IMR-90 (cell line): ENCODE data around the gene ANTXR2. TPM values are rescaled to one million over a fixed set of nuclear protein-coding genes. Genes with fewer than 3 reads are reported as not detected.

Experiments
- ATAC-seq: fragments of 200-7000 bp; cut with Tn5 transposase; 2 replicates; pipeline ENCODE4 v1.9.1; 2020; ENCODE audit warnings: low read depth, mild to moderate bottlenecking, moderate library complexity
- BruUV-seq: library from RNA; stranded (reverse); fragments of 400-500 nt; replicated peaks from 2 replicates; lab custom pipeline; 2021; lab: Mats Ljungman, UMichigan
- CTCF ChIA-PET: fragments of 300-600 bp; formaldehyde crosslinking; extraction: SDS; loops from one replicate; lab custom pipeline; 2021; ENCODE audit warnings: antibody characterized with exemption; lab: Yijun Ruan, JAX
- POLR2A ChIA-PET: fragments of 300-600 bp; sonication (Branson Sonifier 250); formaldehyde crosslinking; loops from one replicate; lab custom pipeline; 2022; ENCODE audit warnings: antibody characterized with exemption; ENCODE audit not compliant: unreplicated experiment; lab: Charles Lee
- DNase-seq: peaks from one replicate; pipeline ENCODE4 v3.0.0; 2013
- H2AFZ ChIP-seq: replicated peaks from 2 replicates; pipeline ENCODE3; 2013; ENCODE audit warnings: low read length, mild to moderate bottlenecking; ENCODE audit not compliant: poor library complexity
- H2AK5ac ChIP-seq: 2 replicates; pipeline ENCODE4 v1.6.1; 2013; ENCODE audit warnings: low read depth, low read length, inconsistent platforms
- H2AK9ac ChIP-seq: replicated peaks from 2 replicates; pipeline ENCODE3; 2013; ENCODE audit warnings: mild to moderate bottlenecking, low read depth, low read length, moderate library complexity; ENCODE audit not compliant: poor library complexity
- H2BK120ac ChIP-seq: 2 replicates; pipeline ENCODE4 v1.6.1; 2013; ENCODE audit warnings: low read depth, low read length, inconsistent platforms
- H2BK15ac ChIP-seq: 3 replicates; pipeline ENCODE4 v1.6.1; 2013; ENCODE audit warnings: low read depth, low read length, inconsistent platforms
- H2BK20ac ChIP-seq: 2 replicates; pipeline ENCODE4 v1.6.1; 2013; ENCODE audit warnings: low read depth, mild to moderate bottlenecking, inconsistent platforms, low read length, moderate library complexity
- H2BK5ac ChIP-seq: 2 replicates; pipeline ENCODE4 v1.6.1; 2013; ENCODE audit warnings: mild to moderate bottlenecking, low read depth, low read length, inconsistent platforms; ENCODE audit not compliant: poor library complexity, severe bottlenecking
- H3K14ac ChIP-seq: replicated peaks from 2 replicates; pipeline ENCODE4 v1.6.1; 2013; ENCODE audit warnings: low read depth, low read length, inconsistent platforms
- H3K18ac ChIP-seq: 2 replicates; pipeline ENCODE4 v1.6.1; 2013; ENCODE audit warnings: low read depth, low read length, control low read depth
- H3K23ac ChIP-seq: 2 replicates; pipeline ENCODE4 v1.6.1; 2013; ENCODE audit warnings: low read depth, low read length, inconsistent platforms
- H3K27ac ChIP-seq: 2 replicates; pipeline ENCODE4 v1.5.1; 2013; ENCODE audit warnings: mild to moderate bottlenecking, control low read depth, low read length; ENCODE audit not compliant: insufficient read depth
- H3K27me3 ChIP-seq: 2 replicates; pipeline ENCODE4 v1.6.1; 2013; ENCODE audit warnings: low read length; ENCODE audit not compliant: control insufficient read depth, insufficient read depth
- H3K36me3 ChIP-seq: 2 replicates; pipeline ENCODE4 v1.6.1; 2013; ENCODE audit warnings: low read length, mixed read lengths; ENCODE audit not compliant: control insufficient read depth, insufficient read depth
- H3K4ac ChIP-seq: 2 replicates; pipeline ENCODE4 v1.6.1; 2013; ENCODE audit warnings: low read depth, low read length, inconsistent platforms
- H3K4me1 ChIP-seq: 2 replicates; pipeline ENCODE4 v1.6.1; 2013; ENCODE audit warnings: low read length, mixed read lengths; ENCODE audit not compliant: control insufficient read depth, insufficient read depth
- H3K4me2 ChIP-seq: 2 replicates; pipeline ENCODE4 v1.6.1; 2013; ENCODE audit warnings: low read depth, mild to moderate bottlenecking, control low read depth, low read length, moderate library complexity
- H3K4me3 ChIP-seq: 2 replicates; pipeline ENCODE4 v1.5.1; 2013; ENCODE audit warnings: low read depth, mild to moderate bottlenecking, control low read depth, low read length, moderate library complexity; ENCODE audit not compliant: insufficient read depth
- H3K56ac ChIP-seq: 2 replicates; pipeline ENCODE4 v1.6.1; 2013; ENCODE audit warnings: low read length, inconsistent platforms; ENCODE audit not compliant: insufficient read depth; ENCODE audit errors: extremely low read depth
- H3K79me1 ChIP-seq, 2 experiments: 2 replicates each; pipeline ENCODE4 v1.6.1; 2013; ENCODE audit warnings: low read length in 2 of 2, inconsistent platforms in 1 of 2, low read depth in 1 of 2
- H3K9ac ChIP-seq: 2 replicates; pipeline ENCODE4 v1.6.1; 2013; ENCODE audit warnings: low read depth, low read length, control low read depth
- H3K9me1 ChIP-seq: 2 replicates; pipeline ENCODE4 v1.6.1; 2013; ENCODE audit warnings: low read length, inconsistent platforms; ENCODE audit not compliant: insufficient read depth
- H3K9me3 ChIP-seq: 2 replicates; pipeline ENCODE4 v1.6.1; 2013; ENCODE audit warnings: low read length; ENCODE audit not compliant: control insufficient read depth, insufficient read depth
- H4K20me1 ChIP-seq: 2 replicates; pipeline ENCODE4 v1.6.1; 2013; ENCODE audit warnings: low read length, inconsistent platforms; ENCODE audit not compliant: insufficient read depth
- H4K5ac ChIP-seq: 2 replicates; pipeline ENCODE4 v1.6.1; 2013; ENCODE audit warnings: mild to moderate bottlenecking, low read depth, low read length, control low read depth
- H4K8ac ChIP-seq, 2 experiments: 2 replicates each; pipeline ENCODE4 v1.6.1; 2013; ENCODE audit warnings: low read depth in 2 of 2, low read length in 2 of 2, control low read depth in 1 of 2, inconsistent platforms in 1 of 2
- H4K91ac ChIP-seq: 2 replicates; pipeline ENCODE4 v1.6.1; 2013; ENCODE audit warnings: low read depth, low read length, inconsistent platforms; ENCODE audit not compliant: insufficient read depth
- BHLHE40 ChIP-seq: fragments of 150-350 bp; IDR thresholded peaks from 2 replicates; pipeline ENCODE4 v1.6.1; 2016; ENCODE audit warnings: mild to moderate bottlenecking, low read depth, low read length
- CEBPB ChIP-seq: IDR thresholded peaks from 2 replicates; pipeline ENCODE4 v1.6.1; 2012; ENCODE audit warnings: low read depth, low read length, improper control_type of control experiment
- CHD1 ChIP-seq: IDR thresholded peaks from 2 replicates; pipeline ENCODE4 v1.6.1; 2012; ENCODE audit warnings: low read depth, low read length, improper control_type of control experiment
- CTCF ChIP-seq: conservative IDR thresholded peaks from 2 replicates; pipeline ENCODE4 v1.5.1; 2012; ENCODE audit warnings: mild to moderate bottlenecking, low read depth, low read length, improper control_type of control experiment
- FOS ChIP-seq: fragments of 150-350 bp; IDR thresholded peaks from 2 replicates; pipeline ENCODE4 v1.6.1; 2016; ENCODE audit warnings: low read depth, low read length
- MAFK ChIP-seq: IDR thresholded peaks from 2 replicates; pipeline ENCODE4 v1.6.1; 2012; ENCODE audit warnings: low read depth, low read length, improper control_type of control experiment
- MAZ ChIP-seq: IDR thresholded peaks from 2 replicates; pipeline ENCODE4 v1.6.1; 2012; ENCODE audit warnings: low read depth, mild to moderate bottlenecking, low read length, improper control_type of control experiment, moderate library complexity, borderline replicate concordance
- MXI1 ChIP-seq: IDR thresholded peaks from 2 replicates; pipeline ENCODE4 v1.6.1; 2012; ENCODE audit warnings: low read depth, mild to moderate bottlenecking, low read length, moderate library complexity, borderline replicate concordance
- NFE2L2 ChIP-seq: fragments of 150-350 bp; IDR thresholded peaks from 2 replicates; pipeline ENCODE4 v1.6.1; 2016; ENCODE audit warnings: low read depth, mild to moderate bottlenecking, low read length
- POLR2A ChIP-seq: IDR thresholded peaks from 2 replicates; pipeline ENCODE4 v1.6.1; 2012; ENCODE audit warnings: mild to moderate bottlenecking, low read depth, low read length
- RAD21 ChIP-seq: IDR thresholded peaks from 2 replicates; pipeline ENCODE4 v1.6.1; 2012; ENCODE audit warnings: low read length, improper control_type of control experiment
- RCOR1 ChIP-seq: IDR thresholded peaks from 2 replicates; pipeline ENCODE4 v1.6.1; 2012; ENCODE audit warnings: mild to moderate bottlenecking, low read length, improper control_type of control experiment; ENCODE audit not compliant: insufficient replicate concordance
- RFX5 ChIP-seq: IDR thresholded peaks from 2 replicates; pipeline ENCODE4 v1.8.0; 2012; ENCODE audit warnings: low read depth, mild to moderate bottlenecking, low read length, moderate library complexity
- SMC3 ChIP-seq: fragments of 150-350 bp; IDR thresholded peaks from 2 replicates; pipeline ENCODE4 v1.6.1; 2016; ENCODE audit warnings: low read depth, mild to moderate bottlenecking, antibody characterized with exemption, low read length, moderate library complexity
- USF2 ChIP-seq: fragments of 150-350 bp; IDR thresholded peaks from 2 replicates; pipeline ENCODE4 v1.6.1; 2017; ENCODE audit warnings: mild to moderate bottlenecking, antibody characterized with exemption, low read length, low read depth
- dilution Hi-C: fragments of 300-500 bp; cut with HindIII; formaldehyde crosslinking; loops from one replicate; pipeline ENCODE4 v1.14.3; 2018; ENCODE audit warnings: low sequenced_read_pairs; ENCODE audit not compliant: unreplicated experiment
- in situ Hi-C: fragments of 300-500 bp; cut with MboI; formaldehyde crosslinking; loops from 3 replicates; pipeline ENCODE4 v1.14.3; 2019; ENCODE audit warnings: low sequenced_read_pairs, inconsistent platforms, mixed read lengths
- intact Hi-C: fragments of 100-400 bp; cut with micrococcal nuclease; formaldehyde crosslinking; loops from 2 replicates; pipeline ENCODE4 v1.10.0; 2022
- polyA plus RNA-seq, 3 experiments: library from polyadenylated mRNA; depleted of rRNA; stranded (reverse); fragments of >200 nt; gene quantifications; 2 replicates each; pipeline ENCODE4 v1.2.3, GENCODE V29; 2012; ENCODE audit warnings: low replicate concordance in 1 of 3
- total RNA-seq: library from RNA; depleted of rRNA; stranded (reverse); fragments of >200 nt; gene quantifications from 2 replicates; pipeline ENCODE4 v1.2.3, GENCODE V29; 2012
- TF ChIP-seq, protein P1 (sequence below): fragments of 150-350 bp; IDR thresholded peaks from 2 replicates; pipeline ENCODE4 v1.6.1; 2016; ENCODE audit warnings: low read depth, mild to moderate bottlenecking, low read length, moderate library complexity, borderline replicate concordance

ANTXR2 gene
- total and polyA plus RNA-seq, 2 of the 4 experiments (the other 2 are of a cell fraction) = 46.8 to 88.5 TPM

DNA sequence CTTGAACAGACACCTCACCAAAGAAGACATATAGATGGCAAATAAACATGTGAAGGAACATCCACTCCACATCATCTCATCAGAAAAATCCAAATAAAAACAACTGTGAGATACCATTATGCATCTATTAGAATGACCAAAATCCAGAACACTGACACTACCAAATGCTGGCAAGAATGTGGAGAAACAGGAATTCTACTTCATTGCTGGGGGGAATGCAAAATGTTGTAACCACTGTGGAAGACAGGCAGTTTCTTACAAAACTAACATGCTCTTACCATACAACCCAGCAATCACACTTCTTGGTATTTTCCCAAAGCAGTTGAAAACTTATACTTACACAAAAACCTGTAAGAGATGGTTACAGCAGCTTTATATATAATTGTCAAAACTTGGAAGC, 38.2 kb upstream of the ANTXR2 start:
- H3K27ac ChIP-seq = no peak overlapping the region
- no peak for DNase-seq
- 0 out of 2 replicates have a peak, but pooled peaks cover 2% of the 10 kb centered on the region for H3K9me1 ChIP-seq
- no peak overlapping the region for H3K18ac ChIP-seq
- H4K5ac ChIP-seq = no peak overlapping the region
- no peak overlapping the region for H3K23ac ChIP-seq
- H4K20me1 ChIP-seq = no peaks in the 10 kb centered on the region
- no peak overlapping the region for H2BK20ac ChIP-seq
- no peak overlapping the region for H4K8ac ChIP-seq
- H3K14ac ChIP-seq = no peak overlapping the region
- no peak overlapping the region for H3K4ac ChIP-seq
- H4K91ac ChIP-seq = no peak overlapping the region
- no peak overlapping the region for H2BK5ac ChIP-seq
- intact Hi-C loops = no loop called here
- peaks cover 6% of the 10 kb centered on the region; the same call in 1 of the 2 replicates for H3K4me1 ChIP-seq
- no peak overlapping the region for H2AK9ac ChIP-seq
- H3K4me2 ChIP-seq = no peak overlapping the region
- TF ChIP-seq SMC3 (no peak), MXI1 (no peak), RFX5 (no peak), RAD21 (no peak), CHD1 (no peak), MAFK (no peak), BHLHE40 (no peak), RCOR1 (no peak), NFE2L2 (no peak), POLR2A (no peak), FOS (no peak), CEBPB (no peak), MAZ (no peak), USF2 (no peak), CTCF (no peak)
- TF ChIP-seq, protein P1, sequence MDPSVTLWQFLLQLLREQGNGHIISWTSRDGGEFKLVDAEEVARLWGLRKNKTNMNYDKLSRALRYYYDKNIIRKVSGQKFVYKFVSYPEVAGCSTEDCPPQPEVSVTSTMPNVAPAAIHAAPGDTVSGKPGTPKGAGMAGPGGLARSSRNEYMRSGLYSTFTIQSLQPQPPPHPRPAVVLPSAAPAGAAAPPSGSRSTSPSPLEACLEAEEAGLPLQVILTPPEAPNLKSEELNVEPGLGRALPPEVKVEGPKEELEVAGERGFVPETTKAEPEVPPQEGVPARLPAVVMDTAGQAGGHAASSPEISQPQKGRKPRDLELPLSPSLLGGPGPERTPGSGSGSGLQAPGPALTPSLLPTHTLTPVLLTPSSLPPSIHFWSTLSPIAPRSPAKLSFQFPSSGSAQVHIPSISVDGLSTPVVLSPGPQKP = no peak
- POLR2A ChIA-PET = no interaction called here
- H3K56ac ChIP-seq = no peak overlapping the region
- CTCF ChIA-PET = no interaction called here
- no peaks in the 10 kb centered on the region for H3K9me3 ChIP-seq
- no peaks in the 10 kb centered on the region for H3K36me3 ChIP-seq
- H2BK15ac ChIP-seq = no peak overlapping the region
- ATAC-seq = no peak
- dilution Hi-C loops = no loop called here
- H2AK5ac ChIP-seq = no peak overlapping the region
- H3K27me3 ChIP-seq = no peaks in the 10 kb centered on the region
- no peak overlapping the region for H3K9ac ChIP-seq
- no peak overlapping the region for H2AFZ ChIP-seq
- BruUV-seq = no TSS peak
- no peak overlapping the region for H2BK120ac ChIP-seq
- H3K4me3 ChIP-seq = no peak overlapping the region
- in situ Hi-C loops = no loop called here
- no peaks in the 10 kb centered on the region for H3K79me1 ChIP-seq
